NCI-H748 (cell line): ENCODE data around the gene SEMA4C.
A peak's percentile ranks its signal among the peaks of the same experiment; 100 is the strongest.

Experiments
- DNase-seq: peaks from one replicate; lab custom pipeline; 2025; ENCODE audit not compliant: unreplicated experiment; lab: John Stamatoyannopoulos, UW

SEMA4C gene

DNA sequence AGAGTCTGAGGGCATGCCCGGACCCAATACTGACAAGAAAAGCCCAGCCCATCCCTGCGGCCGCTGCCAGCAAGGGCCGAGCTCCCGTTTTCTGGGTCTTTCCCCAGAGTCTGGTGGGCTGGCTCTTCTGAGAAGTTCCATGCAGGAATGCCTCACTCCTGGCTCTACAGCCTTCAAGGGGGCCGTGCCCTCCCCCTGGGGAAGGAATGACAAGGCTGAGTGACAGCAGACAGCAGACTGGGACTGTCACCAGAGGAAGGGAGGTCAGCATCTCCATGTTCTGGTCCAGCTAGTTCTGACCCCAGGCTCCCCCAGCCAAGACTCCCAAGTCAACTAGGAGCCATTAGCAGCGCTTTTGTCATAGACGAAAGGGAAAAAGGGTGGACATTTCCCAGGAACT lies 13.0 kb upstream of the SEMA4C start:
- no peak for DNase-seq

DNA sequence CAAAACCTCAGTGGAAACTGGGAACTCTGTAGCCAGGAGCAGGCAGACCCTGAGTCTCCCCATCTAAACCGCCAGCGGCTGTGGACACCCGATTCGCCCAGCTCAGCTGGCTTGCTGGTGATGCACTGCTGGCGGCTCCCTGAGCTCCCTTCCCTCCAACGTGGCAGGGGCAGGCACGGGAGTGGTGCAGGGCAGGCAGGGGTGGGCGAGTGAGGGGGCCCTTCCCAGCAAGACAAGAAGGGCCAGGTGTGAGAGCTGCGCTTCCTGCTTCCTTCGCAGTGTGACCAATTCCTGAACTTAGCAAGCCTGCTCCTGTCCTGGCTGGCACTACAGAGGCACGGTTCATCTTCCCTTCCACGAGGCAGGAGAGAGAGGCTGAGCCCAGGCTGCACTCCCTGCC lies 12.3 kb upstream of the SEMA4C start:
- no peak for DNase-seq

DNA sequence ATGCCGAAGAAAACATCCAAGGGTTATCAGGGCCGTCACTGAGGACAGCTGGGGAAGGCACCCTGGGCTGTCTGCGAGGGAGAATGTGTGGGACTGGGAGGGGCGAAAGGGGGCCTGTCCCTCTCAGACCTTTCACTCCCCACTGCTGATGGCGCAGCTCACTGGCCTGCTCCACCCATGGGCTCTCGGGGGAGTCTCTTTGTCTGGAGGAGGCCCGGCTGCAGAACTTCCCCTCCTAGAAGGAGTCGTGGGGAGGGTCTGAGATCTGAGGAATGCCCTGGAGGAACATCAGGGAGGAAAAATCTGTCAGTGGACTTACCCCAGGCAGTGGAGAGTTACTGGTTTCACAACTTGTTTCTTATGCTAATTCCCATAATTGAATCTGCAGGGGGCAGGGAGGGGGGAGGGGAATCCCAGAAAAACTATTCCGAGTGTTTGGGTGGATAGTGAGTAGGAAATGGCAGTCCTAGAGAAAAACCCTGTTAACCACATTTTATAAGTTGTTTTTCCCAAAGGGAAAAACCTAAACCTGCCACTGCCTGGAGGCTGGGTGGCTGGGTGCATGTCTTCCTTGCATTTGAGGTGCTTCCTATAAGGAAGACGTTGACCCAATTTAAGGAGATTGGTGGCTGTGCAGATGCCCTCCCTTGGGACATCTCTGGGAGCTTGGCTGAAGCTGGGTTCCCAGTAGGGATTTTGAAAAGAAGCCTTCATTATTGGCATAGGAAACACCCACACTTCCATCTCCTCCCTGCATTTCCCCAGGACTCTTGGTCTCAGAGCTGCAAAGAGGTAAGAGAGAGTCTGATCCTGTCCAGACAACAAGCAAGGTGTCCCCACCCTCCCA lies 11.7 kb upstream of the SEMA4C start:
- no peak for DNase-seq

DNA sequence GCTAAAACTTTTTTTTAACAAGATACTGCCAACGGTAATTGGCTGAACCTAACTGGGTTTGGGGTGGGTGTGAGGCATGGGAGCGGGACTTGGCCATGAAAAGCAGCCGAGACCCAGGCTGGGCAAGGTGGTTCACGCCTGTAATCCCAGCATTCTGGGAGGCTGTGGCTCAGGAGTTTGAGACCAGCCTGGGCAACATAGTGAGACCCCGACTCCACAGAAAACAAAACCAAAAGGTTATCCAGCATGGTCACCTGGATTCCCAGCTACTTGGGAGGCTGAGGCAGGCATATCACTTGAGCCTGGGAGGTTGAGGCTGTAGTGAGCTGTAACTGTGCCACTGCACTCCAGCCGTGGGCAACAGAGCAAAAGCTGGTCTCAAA lies 11.0 kb upstream of the SEMA4C start:
- no peak for DNase-seq

- no peak for DNase-seq
Observed at GRCh38 chr2:96879545-96880040, 9.7 kb upstream of the SEMA4C start.

DNA sequence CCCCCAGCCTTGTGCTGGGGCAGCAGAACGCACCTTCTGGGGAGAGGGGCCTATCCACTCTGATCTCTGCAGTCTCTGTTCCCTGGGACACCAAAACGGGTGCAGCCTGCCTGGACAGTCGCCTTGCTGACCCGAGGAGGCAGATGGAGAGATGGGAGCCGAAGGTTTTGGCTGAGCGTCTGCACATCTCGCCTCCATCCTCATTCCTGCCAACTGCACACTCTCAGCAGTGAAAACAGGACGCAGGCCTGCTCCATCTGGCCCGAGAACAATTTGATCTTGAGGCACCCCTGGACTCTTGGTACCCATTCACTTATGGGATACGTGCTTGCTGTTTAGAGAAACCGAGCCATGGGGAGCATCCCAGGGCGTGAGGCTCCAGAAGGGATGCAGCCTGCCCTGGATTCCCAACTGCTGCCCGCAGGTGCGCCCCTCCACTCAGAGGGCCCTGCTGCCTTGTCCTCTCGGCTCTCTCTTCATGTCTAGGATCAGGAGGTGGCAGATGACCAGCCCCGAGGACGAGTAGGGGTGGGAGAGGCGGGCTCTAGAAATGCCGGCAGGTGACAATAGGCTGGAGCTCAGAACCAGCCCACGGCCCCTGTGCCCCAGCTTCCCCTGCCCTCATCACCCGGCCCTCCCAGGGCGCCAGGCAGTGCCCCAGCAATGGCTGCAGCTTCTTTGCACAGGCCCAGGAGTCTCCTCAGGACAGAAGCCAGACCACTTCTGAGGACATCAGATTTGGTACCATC lies 9.1 kb upstream of the SEMA4C start:
- no peak for DNase-seq

GRCh38 chr2:96878171-96878570 lies 8.3 kb upstream of the SEMA4C start:
- no peak for DNase-seq

- no peak for DNase-seq
Observed at GRCh38 chr2:96877631-96878092, 7.8 kb upstream of the SEMA4C start.

GRCh38 chr2:96877042-96877451 lies 7.2 kb upstream of the SEMA4C start:
- DNase-seq = no peak

- no peak for DNase-seq
Observed at GRCh38 chr2:96876269-96877041, 6.6 kb upstream of the SEMA4C start.

DNA sequence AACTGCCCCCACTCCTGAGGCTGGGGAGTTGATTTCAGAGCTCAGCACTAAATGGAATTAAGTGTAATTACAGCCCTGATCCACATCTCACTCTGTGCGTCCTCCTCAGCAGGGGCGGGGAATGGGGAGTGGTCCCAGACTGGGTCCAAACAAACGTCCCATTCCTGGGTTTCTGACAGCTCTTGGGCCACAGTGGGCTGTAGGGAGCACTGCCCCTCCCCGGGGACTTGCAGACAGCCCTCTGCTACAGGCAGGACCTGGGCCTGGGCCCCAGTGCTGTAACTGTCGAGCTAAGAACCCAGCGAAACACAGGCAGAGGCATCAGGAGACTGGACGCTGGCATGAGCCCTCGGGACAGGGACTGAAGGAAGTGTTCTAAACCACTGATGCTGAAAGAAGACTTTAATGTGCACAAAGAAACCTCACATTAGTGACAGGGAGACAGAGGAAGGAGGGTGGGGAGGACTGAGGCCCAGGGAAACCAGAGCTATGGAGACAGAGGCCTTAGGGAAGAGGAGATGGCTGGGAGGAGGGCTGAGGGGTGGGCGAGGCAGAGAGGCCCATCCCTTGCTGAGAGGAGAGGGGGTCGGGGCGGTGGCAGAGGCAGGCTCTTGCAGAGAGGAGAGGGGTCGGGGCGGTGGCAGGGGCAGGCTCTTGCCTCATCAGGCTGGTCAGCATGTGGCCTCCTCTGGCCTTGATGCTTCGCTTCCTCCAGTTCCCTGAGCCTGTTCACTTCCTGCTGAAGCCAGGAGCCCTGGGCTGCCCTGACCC lies 5.8 kb upstream of the SEMA4C start:
- DNase-seq = no peak

DNA sequence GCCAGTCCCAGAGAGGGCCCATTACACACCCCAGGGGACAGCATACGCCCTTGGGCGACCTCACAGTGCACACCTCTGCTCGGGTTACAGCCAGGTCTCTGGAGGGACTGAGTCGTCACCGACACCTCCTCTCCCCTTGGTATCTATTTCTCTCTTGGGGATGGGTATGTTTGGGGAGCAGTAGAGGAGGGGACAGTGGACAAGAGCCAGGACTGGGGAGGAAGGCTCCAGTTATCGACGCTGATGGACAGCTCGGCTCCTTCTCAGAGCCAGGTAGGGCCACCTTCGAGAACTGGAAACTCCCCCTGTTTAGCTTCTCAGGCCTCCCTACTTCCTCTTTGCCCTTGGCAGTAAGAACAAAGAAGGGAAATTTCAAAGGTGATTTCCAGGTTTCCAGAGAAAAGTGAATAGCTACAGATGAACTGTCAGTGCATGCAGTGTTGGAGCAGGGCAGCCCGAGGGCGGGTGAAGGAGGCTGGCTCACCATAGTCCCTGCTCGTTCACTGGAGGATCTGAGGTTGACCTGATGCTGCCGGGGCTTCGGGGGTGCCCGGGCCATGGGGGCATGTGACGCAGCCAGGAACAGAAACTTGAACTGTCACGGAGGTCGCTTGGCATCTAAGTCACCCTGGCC lies 4.4 kb upstream of the SEMA4C start:
- no peak for DNase-seq

DNA sequence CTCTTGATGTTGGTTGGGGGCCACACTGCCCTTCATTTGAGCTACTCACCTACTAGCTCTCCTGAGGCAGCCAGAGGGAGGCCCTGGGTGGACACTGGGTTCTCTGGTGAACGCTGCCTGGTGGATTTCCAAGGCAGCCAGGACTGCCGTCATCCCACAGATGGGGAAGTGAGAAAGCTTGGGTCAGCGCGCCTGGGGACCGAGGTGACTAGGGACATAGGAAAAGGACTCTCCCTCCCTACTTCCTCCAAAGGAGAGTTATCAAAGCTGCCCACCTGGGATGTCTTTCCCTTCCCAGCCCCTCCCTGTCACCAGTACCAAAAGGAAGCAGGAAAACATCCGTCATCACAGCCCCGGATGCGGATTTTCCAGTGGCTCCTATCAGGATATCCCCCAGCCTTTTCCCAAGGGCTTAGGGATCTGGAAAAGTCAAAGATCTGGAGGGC lies 3.8 kb upstream of the SEMA4C start:
- no peak for DNase-seq

DNA sequence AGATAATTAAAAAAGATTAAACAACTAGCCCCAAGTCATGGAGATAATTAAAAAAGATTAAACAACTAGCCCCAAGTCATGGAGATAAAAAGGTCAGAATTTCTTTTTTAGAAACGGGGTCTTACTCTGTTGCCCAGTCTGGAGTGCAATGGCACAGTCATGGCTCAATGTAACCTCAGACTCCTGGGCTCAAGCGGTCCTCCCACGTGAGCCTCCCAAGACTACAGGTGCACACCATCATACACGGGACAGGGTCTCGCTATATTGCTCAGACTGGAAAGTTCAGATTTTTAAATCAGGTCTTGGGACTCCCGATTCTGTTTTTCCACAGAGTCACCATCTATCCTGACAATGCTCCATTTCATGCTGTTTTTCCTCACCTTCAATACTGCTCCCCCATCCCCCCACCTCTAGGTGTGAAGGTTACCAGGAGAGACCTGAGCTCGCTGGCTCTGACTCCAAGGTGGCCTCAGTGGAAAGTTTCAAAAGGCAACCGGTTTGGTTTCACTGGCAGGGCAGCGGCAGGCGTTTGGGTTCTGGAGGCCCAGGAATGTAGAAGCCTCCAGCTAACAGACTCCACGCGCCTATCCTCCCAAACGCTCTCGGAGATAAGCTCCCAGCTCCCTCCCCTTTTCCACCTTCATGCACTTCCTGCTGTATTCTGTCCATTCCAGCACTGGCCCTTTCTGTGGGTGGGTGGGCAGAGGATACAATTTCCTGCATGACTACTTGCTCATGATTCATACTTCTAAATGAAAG lies 2.9 kb upstream of the SEMA4C start:
- DNase-seq = no peak

DNA sequence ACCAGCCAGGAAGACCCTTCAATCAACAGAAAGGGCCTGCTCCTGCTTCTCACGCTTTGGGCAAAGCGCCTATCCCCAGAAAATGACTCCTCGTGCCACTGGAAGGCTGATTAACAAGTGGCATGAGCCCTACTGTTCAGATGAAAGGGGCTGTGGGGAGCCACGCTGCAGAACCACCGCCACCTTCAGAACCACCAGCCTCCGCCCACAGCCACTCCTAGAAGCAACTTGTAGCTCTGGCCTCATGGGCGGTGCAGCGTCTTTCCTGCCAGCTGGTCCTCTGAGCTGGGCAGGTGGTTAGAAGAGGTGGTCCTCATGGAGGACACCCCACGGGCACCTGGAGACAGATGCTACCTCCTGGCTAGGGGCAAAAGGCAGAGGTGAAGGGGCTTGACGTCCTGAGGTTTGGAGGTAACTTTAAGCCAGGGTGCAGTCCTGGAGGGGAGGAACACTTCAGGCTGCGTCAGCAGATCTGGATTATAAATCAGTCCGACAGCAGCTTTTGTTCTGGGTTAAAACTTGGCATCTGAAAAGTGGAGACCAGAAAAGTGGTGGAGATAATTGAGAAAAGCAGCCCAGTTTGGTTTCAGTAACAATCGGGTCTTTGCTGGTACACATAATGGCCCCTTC lies 861 bp upstream of the SEMA4C start:
- DNase-seq = peak; percentile 56

- DNase-seq = peak; percentile 51
Observed at GRCh38 chr2:96869281-96869821, 529 bp downstream of the SEMA4C start.

GRCh38 chr2:96868555-96869280 lies 1.2 kb downstream of the SEMA4C start:
- peak; percentile 82 for DNase-seq
